ENCODE results near the gene KRT73. TPM values are rescaled to one million over a fixed set of nuclear protein-coding genes. Genes with fewer than 3 reads are reported as not detected.

Gene KRT73
- total RNA-seq, result not detected in 2 replicates

GRCh38 chr12:52618216-52618615 is at the start of gene KRT73:
Gene KRT73, minus strand, starts transcription at chr12:52618559. Its CDS starts 35 bp downstream, at chr12:52618524.

DNA sequence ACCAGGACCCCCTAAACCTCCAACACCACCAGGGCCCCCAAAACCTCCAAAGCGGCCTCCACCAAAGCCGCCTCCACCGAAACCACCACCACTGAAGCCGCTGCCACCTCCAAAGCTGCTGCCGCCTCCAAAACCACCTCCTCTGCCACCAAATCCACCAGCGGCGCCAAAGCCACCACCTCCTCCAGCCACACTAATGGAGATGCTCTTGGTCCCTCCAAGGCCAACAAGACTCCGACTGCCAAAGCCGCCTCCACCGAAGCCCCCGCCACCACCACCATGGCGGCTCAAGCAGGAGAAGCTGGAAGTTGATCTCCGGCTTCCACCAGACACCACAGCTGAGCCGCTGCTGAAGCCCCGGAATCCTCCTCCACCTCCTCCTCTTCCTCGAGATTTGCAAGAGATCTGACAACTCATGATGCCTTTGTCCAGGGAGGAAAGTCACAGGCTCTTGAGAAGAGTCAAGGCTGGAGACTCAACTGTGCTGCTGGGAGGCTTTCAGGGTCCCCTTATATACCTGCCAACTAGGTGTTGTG is 33.4 kb upstream of the KRT73 start, which contains the start of gene KRT2:
TSS of gene KRT2 (minus strand) at position 486 of the 536 bp plus-strand sequence. CDS start at position 417, 69 bp downstream.

DNA sequence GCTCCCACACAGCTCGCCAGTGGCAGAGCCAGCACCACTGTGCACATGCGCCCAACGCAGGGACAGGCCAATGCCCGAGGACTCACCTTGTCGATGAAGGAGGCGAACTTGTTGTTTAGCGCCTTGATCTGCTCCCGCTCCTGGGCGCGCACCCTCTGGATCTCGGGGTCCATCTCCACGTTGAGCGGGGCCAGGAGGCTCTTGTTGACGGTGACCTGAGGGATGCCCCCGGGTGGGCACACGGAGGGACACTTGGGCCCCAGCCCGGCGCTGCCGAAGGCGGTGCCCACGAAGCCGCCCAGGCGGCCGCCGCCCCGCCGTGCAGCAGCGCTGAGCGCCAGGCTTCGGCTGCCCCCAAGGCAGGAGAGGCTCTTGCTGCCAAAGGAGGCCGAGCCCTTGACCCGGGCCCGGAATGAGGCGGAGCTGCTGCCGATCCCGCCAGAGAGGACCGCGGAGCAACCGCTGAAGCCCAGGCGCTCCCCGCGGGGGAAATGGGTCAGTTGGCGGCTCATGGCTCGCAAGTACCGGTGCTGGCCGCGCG is 17.3 kb downstream of the KRT73 start, which contains the start of gene KRT72:
TSS of gene KRT72 (minus strand) at position 523 of the 541 bp plus-strand sequence. CDS start at position 512, 11 bp downstream.

DNA sequence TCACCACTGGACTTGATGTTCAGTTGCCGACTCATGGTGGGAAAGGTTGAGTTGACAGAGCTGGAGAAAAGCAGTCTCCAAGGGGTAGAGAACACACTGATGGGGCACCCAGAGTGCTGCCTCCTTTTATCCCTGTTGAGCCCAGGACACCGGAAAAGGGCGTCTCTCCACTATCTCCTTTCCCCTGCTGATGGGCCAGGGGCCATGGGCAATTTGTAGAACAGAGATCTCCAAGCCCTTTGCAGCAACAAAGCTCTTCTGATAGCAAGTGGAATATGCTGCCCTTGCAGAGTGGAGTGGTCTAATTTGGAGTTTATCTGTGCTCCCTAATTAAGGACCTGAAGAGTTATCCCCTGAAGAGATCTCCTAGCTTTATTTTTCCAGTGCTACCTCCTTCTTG is 44.6 kb downstream of the KRT73 start, which contains the start of gene KRT74:
TSS of gene KRT74 (minus strand) at position 101 of the 400 bp plus-strand sequence. CDS start at position 35, 66 bp downstream.

Other genes starting within 250 kb of the KRT73 start
- not detected in 2 replicates for gene KRT84, start 232.9 kb downstream of the KRT73 start, total RNA-seq
- gene KRT82, start 212.2 kb downstream of the KRT73 start, total RNA-seq, result not detected in 2 replicates
- gene KRT75, start 184.2 kb downstream of the KRT73 start, total RNA-seq, result not detected in 2 replicates
- gene KRT6B, start 166.4 kb downstream of the KRT73 start, total RNA-seq, result not detected in 2 replicates
- not detected in 2 replicates for gene KRT6C, start 144.8 kb downstream of the KRT73 start, total RNA-seq
- gene KRT6A, start 125.3 kb downstream of the KRT73 start, total RNA-seq, result not detected in 2 replicates
- gene KRT5, start 98.2 kb downstream of the KRT73 start, total RNA-seq, result not detected in 2 replicates
- gene KRT71, start 65.4 kb downstream of the KRT73 start, total RNA-seq, result not detected in 2 replicates
- gene KRT74, start 44.7 kb downstream of the KRT73 start, total RNA-seq, result not detected in 2 replicates
- not detected in 2 replicates for gene KRT72, start 17.1 kb downstream of the KRT73 start, total RNA-seq
- not detected in 2 replicates for gene KRT2, start 33.7 kb upstream of the KRT73 start, total RNA-seq
- not detected in 2 replicates for gene KRT1, start 61.8 kb upstream of the KRT73 start, total RNA-seq
- gene KRT77, start 85.0 kb upstream of the KRT73 start, total RNA-seq, result not detected in 2 replicates
- gene KRT76, start 158.8 kb upstream of the KRT73 start, total RNA-seq, result not detected in 2 replicates
- not detected in 2 replicates for gene KRT3, start 177.6 kb upstream of the KRT73 start, total RNA-seq
- not detected in 2 replicates for gene KRT4, start 195.6 kb upstream of the KRT73 start, total RNA-seq
- gene KRT79, start 215.8 kb upstream of the KRT73 start, total RNA-seq, result not detected in 2 replicates
- gene KRT78, start 230.4 kb upstream of the KRT73 start, total RNA-seq, result not detected in 2 replicates